ENCODE measurements around the gene RGS3.

The RGS3 gene

GRCh38 chr9:113574441-113575262 is 111.1 kb downstream of the RGS3 start:
- DNase-seq: no peak

DNA sequence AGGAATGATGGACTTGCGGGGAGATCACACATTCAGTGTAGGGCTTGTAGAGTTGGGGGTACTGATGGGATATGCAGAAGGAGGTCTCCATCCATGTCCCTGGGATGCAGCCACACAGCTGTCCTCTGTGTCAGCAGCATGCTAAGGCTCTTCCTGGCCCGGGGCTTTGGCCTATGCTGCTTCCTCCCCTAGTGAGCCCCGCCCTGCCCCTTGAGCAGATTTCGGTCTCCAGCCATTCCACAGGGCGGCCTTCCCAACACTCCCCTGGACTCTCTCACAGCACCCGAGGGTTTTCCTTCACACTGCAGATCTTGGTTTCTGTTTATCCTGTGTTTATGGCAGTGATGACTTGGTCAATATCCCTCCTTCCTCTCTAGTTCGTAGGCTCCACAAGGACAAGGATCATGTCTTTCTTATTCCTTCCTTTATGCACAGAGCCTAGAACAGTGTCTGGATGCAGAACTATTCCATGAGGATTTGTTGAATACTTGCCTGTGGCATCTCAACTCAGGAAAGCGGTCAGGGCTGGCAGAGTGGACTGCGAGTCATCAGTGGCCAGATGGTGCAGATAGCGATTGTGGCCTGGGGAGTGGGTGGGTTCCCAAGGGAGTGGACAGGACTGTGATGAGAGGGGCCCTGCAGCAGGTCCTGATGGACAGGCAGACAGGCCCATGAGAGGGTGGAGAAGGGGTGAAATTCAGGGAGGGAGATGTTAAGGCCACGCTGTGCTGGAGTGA is 114.2 kb downstream of the RGS3 start:
- DNase-seq: no peak

DNA sequence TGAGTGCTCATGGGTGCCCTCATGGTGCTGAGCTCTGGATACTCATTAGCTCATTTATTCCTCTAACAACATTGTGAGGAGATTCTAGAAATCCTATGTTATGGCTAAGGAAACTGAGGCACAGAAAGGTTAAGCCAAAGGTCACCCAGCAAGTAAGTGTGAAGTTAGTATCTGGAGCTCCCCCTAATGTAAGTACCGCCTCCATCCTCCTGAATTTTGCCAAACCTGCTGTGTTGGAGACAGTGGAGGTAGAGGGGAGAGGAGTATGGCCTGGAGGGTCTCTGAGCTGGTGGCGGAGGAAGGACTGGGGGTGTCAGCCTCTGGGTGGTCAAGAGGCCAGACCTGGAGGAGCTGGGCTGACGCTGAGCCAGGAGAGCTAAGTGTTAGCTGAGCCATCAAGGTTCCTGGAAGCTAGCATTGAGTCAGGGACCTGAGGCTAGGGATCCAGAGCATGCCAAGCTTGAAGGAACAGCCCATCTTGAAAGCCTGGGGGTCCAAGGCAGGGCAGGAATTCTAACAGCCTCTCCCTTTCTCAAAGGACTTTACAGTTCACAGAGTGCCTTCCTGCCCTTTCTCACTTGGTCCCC is 114.8 kb downstream of the RGS3 start:
- no peak for DNase-seq

DNA sequence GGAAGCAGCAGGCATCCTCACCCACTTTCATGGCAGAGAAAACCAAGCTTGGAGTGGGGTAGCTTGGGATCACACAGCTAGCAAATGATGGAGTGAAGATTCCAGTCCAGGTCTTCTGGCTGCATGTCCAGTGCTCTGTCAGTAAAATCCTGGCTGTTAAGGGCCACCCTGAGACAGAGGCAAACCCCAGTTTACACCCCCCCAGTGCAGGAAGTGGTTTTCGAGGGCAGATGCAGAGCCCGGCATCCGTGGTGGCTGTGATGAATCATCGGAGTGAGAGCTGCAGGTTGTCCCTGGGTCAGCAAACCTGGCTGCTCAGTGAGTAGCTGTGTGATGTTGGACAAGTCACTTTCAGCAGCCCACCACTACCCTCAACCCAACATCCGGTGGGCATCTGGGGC is 115.4 kb downstream of the RGS3 start:
- peak; percentile 70 for DNase-seq

DNA sequence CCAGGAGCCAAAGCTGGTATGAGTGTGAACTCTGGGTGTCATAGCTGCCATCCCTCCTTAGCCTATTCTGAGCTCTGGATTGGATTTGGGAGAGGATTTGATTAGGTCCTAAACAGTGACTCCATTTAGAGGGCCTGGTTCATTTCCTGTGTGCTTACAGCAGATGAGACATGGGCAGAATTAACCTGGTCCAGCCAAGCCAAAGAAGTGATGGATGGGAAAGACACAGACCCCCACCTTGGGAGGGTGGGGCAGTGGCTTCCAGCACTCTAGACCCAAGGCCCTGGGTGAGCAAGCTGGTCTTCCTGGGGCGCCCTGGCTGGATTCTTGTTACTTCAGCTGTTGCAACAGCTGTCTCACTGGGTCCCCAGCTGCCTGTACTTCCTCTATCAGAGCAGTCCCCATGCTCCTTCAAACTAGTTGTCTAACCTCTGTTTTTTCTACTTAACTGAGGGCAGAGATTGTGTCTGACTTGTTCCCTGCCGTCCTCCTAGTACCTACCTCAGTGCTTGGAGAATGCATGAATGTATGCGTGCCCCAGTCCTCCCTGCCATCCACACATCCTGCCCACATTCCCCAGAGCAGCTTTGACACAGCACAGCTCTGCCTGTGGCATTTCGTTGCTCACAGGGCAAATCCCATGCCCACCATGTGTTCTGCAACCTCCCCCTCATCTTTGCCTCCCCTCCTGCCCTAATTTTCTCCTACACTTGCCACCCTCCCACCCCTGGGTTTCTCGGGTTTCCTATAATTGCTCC is 115.9 kb downstream of the RGS3 start:
- DNase-seq: no peak

DNA sequence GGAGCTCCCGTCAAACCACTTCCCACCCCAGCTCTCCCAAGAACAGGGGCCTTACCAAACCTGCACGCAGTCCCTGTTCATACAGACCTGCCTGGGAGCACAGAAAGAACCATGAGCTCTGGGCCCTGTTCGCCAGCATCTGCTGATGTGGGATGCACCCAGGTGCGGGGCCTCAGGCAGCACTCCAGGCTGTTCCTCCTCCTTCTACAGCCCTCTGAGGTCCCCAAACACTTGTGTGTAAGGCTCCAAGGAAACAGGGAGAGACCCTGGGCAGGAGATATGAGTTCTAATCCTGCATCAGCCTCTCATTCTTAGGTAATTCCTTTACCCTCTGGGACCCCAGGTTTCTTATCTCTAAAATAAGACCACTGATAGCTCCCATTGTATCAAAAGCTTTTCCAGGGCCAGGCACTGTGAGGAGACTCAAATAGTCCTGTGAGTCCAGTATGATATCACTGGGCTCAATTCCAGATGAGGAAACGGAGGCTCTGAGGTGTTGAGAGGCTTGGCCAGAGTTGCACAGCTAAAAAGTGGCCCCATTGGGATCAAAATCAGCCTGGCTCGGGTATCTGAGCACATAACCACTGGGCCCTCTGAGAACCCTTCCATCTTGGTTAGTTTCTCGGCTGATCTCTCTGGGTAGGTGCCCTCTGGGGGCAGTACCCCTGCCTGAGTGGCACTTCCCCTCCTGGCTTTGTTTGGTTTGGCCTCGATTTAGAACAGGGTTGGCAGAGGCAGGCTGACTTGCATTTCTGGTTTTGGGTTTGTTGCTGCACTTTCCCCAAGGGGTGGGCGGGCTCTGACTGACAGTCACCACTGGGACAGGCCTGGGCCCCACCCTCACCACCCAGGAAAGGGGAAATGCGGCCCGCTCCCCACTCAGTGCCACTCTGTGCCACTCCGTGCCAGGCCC is 116.8 kb downstream of the RGS3 start:
- peak; percentile 27 for DNase-seq

GRCh38 chr9:113580954-113581311 is 117.4 kb downstream of the RGS3 start:
- DNase-seq: no peak

DNA sequence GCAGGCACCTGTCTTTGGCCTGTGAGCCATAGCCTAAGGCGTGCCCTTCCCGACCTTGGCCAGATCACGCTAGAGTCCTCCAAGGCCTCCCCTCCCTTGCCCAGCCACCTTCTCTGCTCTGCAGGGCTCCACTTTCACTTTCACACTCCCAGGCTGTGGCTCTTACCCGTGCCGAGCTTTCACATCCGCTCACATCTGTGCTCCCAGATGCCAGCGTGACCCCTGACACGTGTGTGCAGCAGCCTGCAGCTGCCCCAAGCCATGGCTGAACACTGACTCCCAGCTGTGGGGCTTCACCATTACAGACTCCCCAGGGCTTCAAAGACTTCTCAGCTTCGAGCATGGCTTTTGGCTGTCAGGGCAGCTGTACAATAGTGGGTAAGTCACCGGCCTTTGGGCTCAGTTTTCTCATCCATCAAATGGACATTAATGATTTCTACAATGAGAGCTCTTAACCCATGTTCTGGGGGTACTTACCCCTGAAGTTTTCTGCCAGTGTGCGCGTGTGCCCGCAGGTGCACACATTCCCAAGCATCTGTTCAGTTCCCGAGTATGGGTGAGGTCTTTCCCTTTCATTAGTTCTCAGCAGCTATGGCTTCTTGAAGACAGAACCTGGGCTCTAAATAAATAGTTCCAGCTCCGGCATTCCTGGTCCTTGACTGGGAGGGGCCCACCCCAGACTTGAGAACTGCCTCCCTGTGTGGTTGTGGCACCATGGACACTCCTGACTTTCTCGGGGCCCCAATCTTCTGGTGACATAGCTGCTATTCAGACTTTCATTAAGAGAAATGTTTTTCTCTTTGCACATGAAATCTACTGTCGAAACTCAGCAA is 118.6 kb downstream of the RGS3 start:
- DNase-seq: peak; percentile 63

DNA sequence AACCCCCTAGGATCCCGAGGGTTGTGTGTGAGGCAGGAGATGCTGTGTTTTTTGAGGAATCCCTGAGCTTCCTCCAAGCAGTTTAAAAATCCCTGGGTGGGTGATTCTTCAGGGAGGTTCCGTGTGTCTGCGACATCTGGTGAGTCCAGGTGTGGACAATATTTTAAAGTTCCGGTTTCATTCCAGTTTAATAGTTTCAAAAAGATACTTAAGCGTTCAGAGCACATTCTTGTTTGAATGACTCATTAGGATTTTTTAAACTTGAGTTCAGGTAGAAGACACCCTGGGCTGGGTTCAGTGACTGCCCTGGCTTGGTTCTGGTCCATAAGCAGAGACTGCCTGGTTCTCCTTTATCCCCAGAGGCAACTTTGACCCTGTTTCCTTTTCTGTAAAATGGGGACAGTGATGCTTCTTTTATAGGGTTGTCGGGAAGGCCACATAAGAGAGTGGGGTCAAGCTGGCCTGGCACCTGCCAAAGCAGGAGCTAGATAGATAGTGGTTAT is 119.2 kb downstream of the RGS3 start:
- DNase-seq: no peak

DNA sequence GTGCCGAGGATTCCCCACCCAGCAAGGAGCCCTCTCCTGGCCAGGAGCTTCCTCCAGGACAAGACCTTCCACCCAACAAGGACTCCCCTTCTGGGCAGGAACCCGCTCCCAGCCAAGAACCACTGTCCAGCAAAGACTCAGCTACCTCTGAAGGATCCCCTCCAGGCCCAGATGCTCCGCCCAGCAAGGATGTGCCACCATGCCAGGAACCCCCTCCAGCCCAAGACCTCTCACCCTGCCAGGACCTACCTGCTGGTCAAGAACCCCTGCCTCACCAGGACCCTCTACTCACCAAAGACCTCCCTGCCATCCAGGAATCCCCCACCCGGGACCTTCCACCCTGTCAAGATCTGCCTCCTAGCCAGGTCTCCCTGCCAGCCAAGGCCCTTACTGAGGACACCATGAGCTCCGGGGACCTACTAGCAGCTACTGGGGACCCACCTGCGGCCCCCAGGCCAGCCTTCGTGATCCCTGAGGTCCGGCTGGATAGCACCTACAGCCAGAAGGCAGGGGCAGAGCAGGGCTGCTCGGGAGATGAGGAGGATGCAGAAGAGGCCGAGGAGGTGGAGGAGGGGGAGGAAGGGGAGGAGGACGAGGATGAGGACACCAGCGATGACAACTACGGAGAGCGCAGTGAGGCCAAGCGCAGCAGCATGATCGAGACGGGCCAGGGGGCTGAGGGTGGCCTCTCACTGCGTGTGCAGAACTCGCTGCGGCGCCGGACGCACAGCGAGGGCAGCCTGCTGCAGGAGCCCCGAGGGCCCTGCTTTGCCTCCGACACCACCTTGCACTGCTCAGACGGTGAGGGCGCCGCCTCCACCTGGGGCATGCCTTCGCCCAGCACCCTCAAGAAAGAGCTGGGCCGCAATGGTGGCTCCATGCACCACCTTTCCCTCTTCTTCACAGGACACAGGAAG is 120.2 kb downstream of the RGS3 start:
- DNase-seq: no peak

- DNase-seq: no peak
Observed at GRCh38 chr9:113584428-113585084, 121.0 kb downstream of the RGS3 start.

DNA sequence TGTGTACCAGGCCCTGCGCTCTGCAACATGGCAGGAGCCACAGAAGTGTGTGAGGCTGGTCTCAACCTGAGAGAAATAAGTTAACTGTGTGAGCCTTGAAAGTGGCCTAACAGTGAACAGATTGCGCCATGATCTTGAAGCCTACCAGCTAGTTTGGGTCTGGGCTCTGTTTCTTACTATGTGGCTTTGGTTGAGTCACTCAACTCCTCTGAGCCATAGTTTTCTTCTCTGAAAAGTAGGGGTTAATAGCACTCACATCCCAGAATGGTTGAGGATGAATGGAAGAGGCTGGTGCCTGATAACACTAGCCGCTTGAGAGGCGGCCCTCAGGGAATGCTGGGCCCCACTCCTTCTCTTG is 121.5 kb downstream of the RGS3 start:
- no peak for DNase-seq

- DNase-seq: no peak
Observed at GRCh38 chr9:113585555-113585954, 122.0 kb downstream of the RGS3 start.

DNA sequence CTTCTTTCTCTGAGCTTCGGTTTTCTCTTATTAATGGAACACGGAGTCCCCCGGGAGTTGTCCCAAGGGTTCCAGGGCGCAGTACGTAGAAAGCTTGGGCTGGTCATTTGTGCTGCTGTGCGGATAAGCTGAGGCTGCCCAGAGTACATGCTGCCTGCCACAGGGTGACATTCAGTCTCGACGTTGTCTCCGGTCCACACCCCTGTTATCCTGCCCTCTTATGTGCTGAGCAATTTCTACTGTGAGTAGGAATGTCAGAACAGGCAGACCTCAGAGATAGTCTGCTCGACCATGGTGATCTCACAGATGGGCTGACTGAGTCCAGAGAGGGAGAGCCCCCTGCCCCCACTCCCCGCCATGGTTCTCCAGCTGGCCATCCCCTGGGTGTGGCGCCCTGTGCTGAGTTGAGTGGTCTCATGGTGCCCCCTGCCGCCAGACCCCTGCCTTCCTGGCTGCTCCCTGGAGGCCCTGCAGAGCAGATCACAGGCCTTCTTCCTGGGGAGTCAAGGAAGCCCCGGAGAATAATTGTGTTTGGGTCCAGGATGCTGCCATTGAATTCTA is 124.0 kb downstream of the RGS3 start:
- DNase-seq: no peak

DNA sequence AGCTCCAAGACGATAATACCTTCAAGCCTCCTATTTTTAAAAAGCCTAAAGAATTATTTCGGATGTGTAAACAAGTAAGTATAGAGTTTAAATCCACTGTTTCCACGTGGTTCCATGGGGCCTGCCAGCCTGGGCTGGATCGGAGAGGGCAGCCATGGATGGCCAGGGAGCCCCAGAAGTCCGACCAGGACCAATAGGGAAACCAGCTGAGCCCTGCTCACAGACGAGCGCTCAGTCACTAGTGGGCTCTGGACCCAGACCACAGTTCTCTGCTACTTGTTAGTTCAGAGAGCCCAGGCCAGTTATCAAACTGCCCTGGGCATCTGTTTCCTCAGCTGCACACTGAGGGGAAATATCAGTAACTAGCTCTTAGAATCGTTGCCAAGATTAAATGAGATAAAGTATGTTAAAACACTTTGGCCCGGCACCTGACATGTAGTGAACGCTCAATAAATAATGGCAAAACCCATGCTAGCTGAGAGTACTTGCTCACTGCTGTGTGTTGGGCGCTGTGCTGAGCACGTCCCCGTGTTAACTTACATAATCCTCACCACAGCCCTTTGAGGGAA is 124.8 kb downstream of the RGS3 start:
- no peak for DNase-seq

- DNase-seq: no peak
Observed at GRCh38 chr9:113588936-113589335, 125.4 kb downstream of the RGS3 start.

DNA sequence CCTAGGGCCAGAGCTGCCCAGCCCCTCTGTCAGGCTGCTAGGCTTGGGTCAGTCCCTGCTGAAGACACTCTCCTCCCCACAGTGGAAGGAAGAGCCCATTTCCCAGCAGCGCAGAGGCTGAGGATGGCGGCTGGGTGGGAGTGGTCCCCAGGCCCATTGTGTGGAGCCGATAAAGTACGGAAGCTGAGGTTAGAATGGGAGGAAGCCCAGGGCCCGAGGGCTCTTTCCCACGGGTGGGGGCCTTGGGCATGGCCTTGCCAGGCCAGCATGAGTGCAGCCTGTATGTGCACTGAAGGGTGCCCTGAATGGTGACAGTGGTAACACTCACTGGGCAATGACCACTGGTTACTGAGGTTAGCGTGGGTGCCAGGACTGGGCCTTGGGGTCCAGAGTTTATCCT is 125.9 kb downstream of the RGS3 start:
- DNase-seq: no peak

DNA sequence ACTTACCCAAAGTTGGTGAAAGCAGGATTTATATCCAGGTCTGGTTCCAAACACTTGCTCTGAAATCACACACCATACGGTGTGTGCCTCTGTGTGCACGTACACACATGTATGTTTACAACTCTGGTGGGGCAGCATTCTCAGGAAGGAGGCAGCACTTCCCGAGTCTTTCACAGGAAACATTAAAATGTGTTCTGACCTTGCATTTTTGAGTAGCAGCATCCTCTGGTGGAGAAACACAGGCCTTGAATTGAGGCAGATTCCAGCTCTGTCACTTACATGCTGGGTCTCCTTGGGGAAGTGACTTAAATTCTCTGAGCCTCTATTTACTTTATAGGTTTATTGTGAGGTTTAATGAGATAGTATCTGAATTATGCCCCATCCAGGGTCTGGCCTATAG is 126.4 kb downstream of the RGS3 start:
- no peak for DNase-seq

GRCh38 chr9:113590389-113590788 is 126.9 kb downstream of the RGS3 start:
- DNase-seq: no peak

All from activated CD4-positive, alpha-beta T cell treated with anti-CD3 and anti-CD28 coated beads for 1 hour (primary cell).